OCI-LY1 (cell line): ENCODE measurements around the gene SDSL.

ENCODE experiments used
- H2AFZ ChIP-seq: fragments of 200-600 bp; sonication (generic), shearing (Covaris generic); 2 replicates; pipeline ENCODE4 v1.6.0; 2014; ENCODE audit warnings: antibody characterized with exemption, mild to moderate bottlenecking, low read length
- H3F3A ChIP-seq: fragments of 200-600 bp; sonication (generic), shearing (Covaris generic); 2 replicates; pipeline ENCODE4 v1.6.0; 2014; ENCODE audit warnings: mild to moderate bottlenecking, antibody characterized with exemption, low read length, moderate library complexity; ENCODE audit not compliant: insufficient read depth
- H3K27ac ChIP-seq: fragments of 200-600 bp; sonication (generic); 2 replicates; pipeline ENCODE4 v1.5.1; 2014; ENCODE audit warnings: low read length, mixed run types, mild to moderate bottlenecking, low read depth; ENCODE audit not compliant: poor library complexity, severe bottlenecking
- H3K27me3 ChIP-seq: fragments of 200-600 bp; sonication (generic); 2 replicates; pipeline ENCODE4 v1.6.0; 2014; ENCODE audit warnings: antibody characterized with exemption, mild to moderate bottlenecking, low read length, moderate library complexity; ENCODE audit not compliant: insufficient read depth
- H3K36me3 ChIP-seq: fragments of 200-600 bp; sonication (generic); 2 replicates; pipeline ENCODE4 v1.6.1; 2014; ENCODE audit warnings: mild to moderate bottlenecking, antibody characterized with exemption, low read length, moderate library complexity, mixed read lengths; ENCODE audit not compliant: insufficient read depth
- H3K4me1 ChIP-seq: fragments of 200-600 bp; sonication (generic); 2 replicates; pipeline ENCODE4 v1.5.1; 2014; ENCODE audit warnings: mild to moderate bottlenecking, low read length, moderate library complexity; ENCODE audit not compliant: insufficient read depth, severe bottlenecking
- H3K4me2 ChIP-seq: fragments of 200-600 bp; sonication (generic), shearing (Covaris generic); 2 replicates; pipeline ENCODE4 v1.6.1; 2014; ENCODE audit warnings: low read length
- H3K4me3 ChIP-seq: fragments of 200-600 bp; sonication (generic); 2 replicates; pipeline ENCODE4 v1.5.1; 2014; ENCODE audit warnings: low read length, low read depth, mild to moderate bottlenecking, mixed read lengths; ENCODE audit not compliant: poor library complexity, severe bottlenecking
- H3K79me2 ChIP-seq: fragments of 200-600 bp; shearing (Covaris generic); 2 replicates; pipeline ENCODE4 v1.6.1; 2016; ENCODE audit warnings: mixed run types, low read length, mixed read lengths; ENCODE audit not compliant: insufficient read depth
- H3K9ac ChIP-seq: fragments of 200-600 bp; sonication (generic), shearing (Covaris generic); 2 replicates; pipeline ENCODE4 v1.6.1; 2014; ENCODE audit warnings: mild to moderate bottlenecking, low read length, mixed read lengths
- H3K9me2 ChIP-seq: fragments of 200-600 bp; sonication (generic), shearing (Covaris generic); 2 replicates; pipeline ENCODE4 v1.6.1; 2014; ENCODE audit warnings: low read depth, mild to moderate bottlenecking, low read length, mixed read lengths
- H3K9me3 ChIP-seq: fragments of 200-600 bp; shearing (Covaris generic); 2 replicates; pipeline ENCODE4 v1.6.1; 2014; ENCODE audit warnings: low read length, mixed read lengths
- H4K20me1 ChIP-seq: fragments of 200-600 bp; sonication (generic), shearing (Covaris generic); 2 replicates; pipeline ENCODE4 v1.6.0; 2016; ENCODE audit warnings: mild to moderate bottlenecking, low read length; ENCODE audit not compliant: insufficient read depth
- EZH2 ChIP-seq: fragments of 200-600 bp; sonication (generic), shearing (Covaris generic); IDR thresholded peaks from 2 replicates; pipeline ENCODE4 v1.8.0; 2017; ENCODE audit warnings: borderline replicate concordance, mixed run types, mild to moderate bottlenecking, antibody characterized with exemption, low read length, moderate library complexity, mixed read lengths
- TF ChIP-seq, protein P1 (sequence below): fragments of 200-600 bp; sonication (generic), shearing (Covaris generic); IDR thresholded peaks from 2 replicates; pipeline ENCODE4 v1.5.1; 2017; ENCODE audit warnings: mild to moderate bottlenecking, antibody characterized with exemption, low read length, moderate library complexity, mixed read lengths

SDSL gene

DNA sequence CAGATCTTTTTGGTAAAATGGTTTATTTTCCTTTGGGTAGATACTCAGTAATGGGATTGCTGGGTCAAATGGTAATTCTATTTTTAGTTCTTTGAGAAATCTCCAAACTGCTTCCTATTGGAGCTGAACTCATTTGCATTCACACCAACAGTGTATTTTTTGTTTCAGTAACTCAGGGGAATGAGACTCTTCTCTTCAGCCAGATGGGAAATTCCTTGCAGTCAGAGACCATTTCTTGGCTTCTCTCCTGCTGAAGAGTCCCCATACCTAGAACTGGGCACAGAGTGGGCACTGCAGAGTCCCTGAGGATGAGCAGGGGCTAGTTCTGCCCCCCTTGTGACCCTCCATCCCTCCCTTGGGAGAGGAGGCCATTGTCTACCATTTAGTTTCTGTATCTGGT lies 10.8 kb downstream of the SDSL start:
- TF ChIP-seq, protein P1, sequence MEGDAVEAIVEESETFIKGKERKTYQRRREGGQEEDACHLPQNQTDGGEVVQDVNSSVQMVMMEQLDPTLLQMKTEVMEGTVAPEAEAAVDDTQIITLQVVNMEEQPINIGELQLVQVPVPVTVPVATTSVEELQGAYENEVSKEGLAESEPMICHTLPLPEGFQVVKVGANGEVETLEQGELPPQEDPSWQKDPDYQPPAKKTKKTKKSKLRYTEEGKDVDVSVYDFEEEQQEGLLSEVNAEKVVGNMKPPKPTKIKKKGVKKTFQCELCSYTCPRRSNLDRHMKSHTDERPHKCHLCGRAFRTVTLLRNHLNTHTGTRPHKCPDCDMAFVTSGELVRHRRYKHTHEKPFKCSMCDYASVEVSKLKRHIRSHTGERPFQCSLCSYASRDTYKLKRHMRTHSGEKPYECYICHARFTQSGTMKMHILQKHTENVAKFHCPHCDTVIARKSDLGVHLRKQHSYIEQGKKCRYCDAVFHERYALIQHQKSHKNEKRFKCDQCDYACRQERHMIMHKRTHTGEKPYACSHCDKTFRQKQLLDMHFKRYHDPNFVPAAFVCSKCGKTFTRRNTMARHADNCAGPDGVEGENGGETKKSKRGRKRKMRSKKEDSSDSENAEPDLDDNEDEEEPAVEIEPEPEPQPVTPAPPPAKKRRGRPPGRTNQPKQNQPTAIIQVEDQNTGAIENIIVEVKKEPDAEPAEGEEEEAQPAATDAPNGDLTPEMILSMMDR, result no peak
- TF ChIP-seq EZH2, result no peak
- peaks cover 6% of the 10 kb centered on the region; the same call in 1 of the 2 replicates for H3K27me3 ChIP-seq
- no peaks in the 10 kb centered on the region for H3K4me1 ChIP-seq
- H3K36me3 ChIP-seq, result no peaks in the 10 kb centered on the region
- H3K9me3 ChIP-seq, result no peaks in the 10 kb centered on the region; the same call in 1 of the 2 replicates
- H3K27ac ChIP-seq, result no peak overlapping the region
- H3K79me2 ChIP-seq, result no peaks in the 10 kb centered on the region
- H3K9ac ChIP-seq, result no peak overlapping the region
- no peaks in the 10 kb centered on the region for H4K20me1 ChIP-seq
- no peaks in the 10 kb centered on the region for H3K9me2 ChIP-seq
- H2AFZ ChIP-seq, result no peak overlapping the region
- H3F3A ChIP-seq, result no peaks in the 10 kb centered on the region
- no peak overlapping the region for H3K4me2 ChIP-seq
- H3K4me3 ChIP-seq, result no peak overlapping the region

DNA sequence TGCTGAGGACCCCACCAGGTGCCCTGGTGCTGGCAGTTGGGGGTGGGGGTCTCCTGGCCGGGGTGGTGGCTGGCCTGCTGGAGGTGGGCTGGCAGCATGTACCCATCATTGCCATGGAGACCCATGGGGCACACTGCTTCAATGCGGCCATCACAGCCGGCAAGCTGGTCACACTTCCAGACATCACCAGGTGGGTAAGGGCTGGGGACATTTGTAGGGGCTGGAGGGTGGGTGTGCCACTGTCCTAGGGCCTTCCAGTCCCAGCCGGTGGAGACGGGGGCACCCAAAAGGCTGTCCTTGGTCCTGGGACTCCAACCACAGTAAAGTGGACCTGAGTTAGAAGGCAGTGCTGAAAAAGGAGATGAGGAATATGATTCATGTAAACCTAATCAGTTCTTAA lies 13.2 kb downstream of the SDSL start:
- H3K9ac ChIP-seq, result no peak overlapping the region
- H3K36me3 ChIP-seq, result no peaks in the 10 kb centered on the region
- H4K20me1 ChIP-seq, result no peaks in the 10 kb centered on the region
- no peak overlapping the region for H3K4me2 ChIP-seq
- no peaks in the 10 kb centered on the region for H3F3A ChIP-seq
- H3K27me3 ChIP-seq, result peaks cover 5% of the 10 kb centered on the region; the same call in 1 of the 2 replicates
- no peaks in the 10 kb centered on the region for H3K4me1 ChIP-seq
- H3K9me3 ChIP-seq, result no peaks in the 10 kb centered on the region
- no peak overlapping the region for H2AFZ ChIP-seq
- no peak overlapping the region for H3K27ac ChIP-seq
- no peaks in the 10 kb centered on the region for H3K9me2 ChIP-seq
- H3K79me2 ChIP-seq, result no peaks in the 10 kb centered on the region
- no peak overlapping the region for H3K4me3 ChIP-seq
- TF ChIP-seq EZH2, result no peak
- TF ChIP-seq, protein P1, result no peak

DNA sequence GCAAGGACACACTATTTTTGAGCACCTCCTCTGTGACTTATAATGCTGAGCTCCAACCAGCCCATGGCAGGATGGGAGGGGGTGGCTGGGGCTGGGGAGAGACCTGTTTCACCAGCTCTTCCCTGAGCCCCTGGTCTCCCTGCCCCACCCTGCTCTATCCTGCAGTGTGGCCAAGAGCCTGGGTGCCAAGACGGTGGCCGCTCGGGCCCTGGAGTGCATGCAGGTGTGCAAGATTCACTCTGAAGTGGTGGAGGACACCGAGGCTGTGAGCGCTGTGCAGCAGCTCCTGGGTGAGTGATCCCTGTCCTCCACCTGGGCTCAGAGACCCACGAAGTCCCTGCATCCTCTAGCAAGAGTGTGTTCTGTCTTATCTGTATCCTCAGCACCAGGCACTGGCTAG lies 14.4 kb downstream of the SDSL start:
- no peaks in the 10 kb centered on the region for H3K79me2 ChIP-seq
- H4K20me1 ChIP-seq, result no peaks in the 10 kb centered on the region
- H3K4me3 ChIP-seq, result no peak overlapping the region
- H2AFZ ChIP-seq, result no peak overlapping the region
- H3K27ac ChIP-seq, result no peak overlapping the region
- H3K4me2 ChIP-seq, result no peak overlapping the region
- H3K27me3 ChIP-seq, result 0 out of 2 replicates have a peak, but pooled peaks cover 4% of the 10 kb centered on the region
- TF ChIP-seq, protein P1, result no peak
- no peak for TF ChIP-seq EZH2
- no peaks in the 10 kb centered on the region for H3K4me1 ChIP-seq
- no peaks in the 10 kb centered on the region for H3K9me3 ChIP-seq
- no peak overlapping the region for H3K9ac ChIP-seq
- H3K36me3 ChIP-seq, result no peaks in the 10 kb centered on the region
- no peaks in the 10 kb centered on the region for H3K9me2 ChIP-seq
- no peaks in the 10 kb centered on the region for H3F3A ChIP-seq
